Skeletal muscle satellite cell (primary cell): ENCODE measurements around the gene GLTP.

Experiments
- H3K27me3 ChIP-seq: 2 replicates; pipeline ENCODE4 v1.7.0; 2013; ENCODE audit warnings: low read length; ENCODE audit not compliant: control insufficient read depth, insufficient read depth
- H3K36me3 ChIP-seq: 2 replicates; pipeline ENCODE4 v1.7.0; 2013; ENCODE audit warnings: mild to moderate bottlenecking, control low read depth, low read length; ENCODE audit not compliant: insufficient read depth
- H3K4me1 ChIP-seq: 2 replicates; pipeline ENCODE4 v1.7.0; 2013; ENCODE audit warnings: low read length; ENCODE audit not compliant: control insufficient read depth, insufficient read depth
- H3K4me2 ChIP-seq: 2 replicates; pipeline ENCODE4 v1.7.0; 2013; ENCODE audit warnings: mild to moderate bottlenecking, low read length
- H3K4me3 ChIP-seq: 2 replicates; pipeline ENCODE4 v1.7.0; 2013; ENCODE audit warnings: low read length
- H3K9ac ChIP-seq: 2 replicates; pipeline ENCODE4 v1.7.0; 2013; ENCODE audit warnings: mild to moderate bottlenecking, low read depth, low read length, moderate library complexity
- H3K9me3 ChIP-seq: replicated peaks from 2 replicates; pipeline ENCODE4 v1.7.0; 2013; ENCODE audit warnings: mild to moderate bottlenecking, control low read depth, low read length

The GLTP gene

DNA sequence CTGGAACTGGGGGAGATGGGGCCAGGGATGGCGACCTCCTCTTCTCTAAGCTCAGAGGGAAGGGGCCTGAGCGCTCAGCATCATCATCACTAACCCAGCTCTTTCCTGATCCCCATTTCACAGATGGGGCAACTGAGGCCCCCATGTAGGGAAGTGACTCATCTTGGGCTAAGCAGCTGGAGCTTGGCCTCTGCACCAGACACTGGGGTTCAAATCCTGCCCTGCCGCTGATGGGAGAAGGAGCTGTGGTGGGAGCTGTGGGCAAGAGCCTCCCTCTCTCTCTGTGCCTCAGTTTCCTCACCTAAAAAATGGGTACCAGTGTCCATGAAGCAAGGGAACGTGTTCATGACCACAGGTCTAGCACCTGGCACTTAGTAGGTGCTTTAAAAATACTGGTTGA, 44.5 kb downstream of the GLTP start:
- no peak overlapping the region for H3K4me2 ChIP-seq
- H3K9me3 ChIP-seq: no peaks in the 10 kb centered on the region
- peaks cover 30% of the 10 kb centered on the region for H3K4me1 ChIP-seq
- no peak overlapping the region for H3K9ac ChIP-seq
- H3K4me3 ChIP-seq: no peak overlapping the region
- peaks cover 7% of the 10 kb centered on the region for H3K27me3 ChIP-seq
- H3K36me3 ChIP-seq: no peaks in the 10 kb centered on the region

- peak within 1 kb of the TSS; percentile 80 for H3K9ac ChIP-seq
Measured at GRCh38 chr12:109833307-109834189, 46.8 kb downstream of the GLTP start, which contains the start of gene TRPV4. TRPV4 (minus strand) TSS chr12:109833398; CDS start chr12:109814796, 18,602 bp downstream.

DNA sequence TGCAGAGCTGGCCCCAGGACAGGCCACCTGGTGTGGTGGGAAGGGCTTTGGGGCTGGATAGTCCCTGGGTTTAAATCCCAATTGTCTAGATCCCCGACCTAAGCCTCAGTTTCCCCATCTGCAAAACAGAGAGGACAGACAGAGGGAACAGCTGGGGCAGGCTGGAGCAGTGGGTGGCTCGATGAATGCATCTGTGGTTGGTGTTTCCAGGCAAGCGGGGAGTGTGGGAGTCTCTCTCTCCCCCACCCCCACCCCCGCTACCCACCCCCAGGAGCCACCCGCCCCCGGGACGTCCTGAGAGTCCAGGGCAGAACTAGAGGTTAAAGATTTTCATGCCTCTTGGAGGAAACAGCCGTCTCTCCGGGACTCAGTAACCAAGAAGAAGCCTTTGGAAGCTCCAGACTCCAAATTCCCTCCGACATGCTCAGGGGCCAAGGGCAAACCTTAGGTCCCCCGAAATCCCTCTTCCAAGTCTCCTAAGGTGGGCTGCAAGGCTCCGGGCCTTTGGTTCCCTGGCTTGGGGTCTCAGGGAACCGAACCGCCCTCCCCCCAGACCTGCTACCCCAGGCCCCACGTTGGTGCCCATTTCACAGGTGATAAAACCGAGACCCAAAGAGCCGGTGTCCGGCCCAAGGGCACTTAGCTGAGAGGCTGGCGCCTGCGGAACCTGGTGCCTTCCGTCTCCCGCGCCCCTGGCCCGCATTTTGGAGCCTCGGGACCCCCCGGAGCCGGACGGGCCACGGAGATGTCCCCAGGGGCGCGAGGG, 47.6 kb downstream of the GLTP start:
- peaks cover 21% of the 10 kb centered on the region for H3K4me1 ChIP-seq
- H3K4me2 ChIP-seq: peak overlapping the region; percentile 85
- no peaks in the 10 kb centered on the region for H3K36me3 ChIP-seq
- H3K4me3 ChIP-seq: peak overlapping the region; percentile 75
- H3K9ac ChIP-seq: peak overlapping the region; percentile 80
- H3K27me3 ChIP-seq: peaks cover 7% of the 10 kb centered on the region
- no peaks in the 10 kb centered on the region for H3K9me3 ChIP-seq

More at GRCh38 chr12:109833307-109834189, 46.8 kb downstream of the GLTP start, which contains the start of gene TRPV4:
- H3K9me3 ChIP-seq: no peaks in the 10 kb centered on the region
- peaks cover 7% of the 10 kb centered on the region for H3K27me3 ChIP-seq
- peaks cover 26% of the 10 kb centered on the region for H3K4me1 ChIP-seq
- H3K4me3 ChIP-seq: peak within 1 kb of the TSS; percentile 75
- no peaks in the 10 kb centered on the region for H3K36me3 ChIP-seq
- peak within 1 kb of the TSS; percentile 85 for H3K4me2 ChIP-seq

- Histone ChIP-seq H3K9me3 (no peaks in the 10 kb centered on the region), H3K4me1 (peaks cover 13% of the 10 kb centered on the region), H3K36me3 (no peaks in the 10 kb centered on the region), H3K9ac (no peak overlapping the region), H3K4me2 (no peak overlapping the region), H3K27me3 (peaks cover 7% of the 10 kb centered on the region), H3K4me3 (no peak overlapping the region)
Measured at GRCh38 chr12:109831929-109832328, 48.4 kb downstream of the GLTP start.

GRCh38 chr12:109831365-109831764, 49.0 kb downstream of the GLTP start:
- Histone ChIP-seq H3K4me3 (no peak overlapping the region), H3K9ac (no peak overlapping the region), H3K4me1 (peaks cover 7% of the 10 kb centered on the region), H3K4me2 (no peak overlapping the region), H3K9me3 (no peaks in the 10 kb centered on the region), H3K27me3 (peaks cover 7% of the 10 kb centered on the region), H3K36me3 (no peaks in the 10 kb centered on the region)

DNA sequence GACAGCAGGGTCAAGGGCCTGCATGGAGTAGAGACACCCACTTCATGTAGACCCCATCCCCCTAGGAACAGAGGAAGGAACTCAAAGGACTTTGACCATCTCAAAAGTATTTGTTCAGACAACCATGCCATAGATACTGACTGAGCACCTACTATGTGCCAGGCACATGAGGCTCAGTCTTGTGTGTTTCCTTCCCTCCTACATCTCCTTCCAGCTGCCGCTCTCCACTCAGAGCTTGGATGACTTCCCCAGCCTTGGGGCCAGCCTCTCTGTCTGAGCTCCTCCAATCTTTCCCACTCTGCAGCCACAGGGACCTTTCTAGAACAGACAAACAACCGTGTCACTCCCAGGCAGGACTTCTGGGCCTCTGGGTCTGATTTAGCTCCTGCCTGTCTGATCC, 49.6 kb downstream of the GLTP start:
- Histone ChIP-seq H3K4me3 (no peak overlapping the region), H3K4me1 (peaks cover 7% of the 10 kb centered on the region), H3K27me3 (peaks cover 7% of the 10 kb centered on the region), H3K36me3 (no peaks in the 10 kb centered on the region), H3K9ac (no peak overlapping the region), H3K4me2 (no peak overlapping the region), H3K9me3 (no peaks in the 10 kb centered on the region)

- Histone ChIP-seq H3K9me3 (no peaks in the 10 kb centered on the region), H3K36me3 (no peaks in the 10 kb centered on the region), H3K9ac (no peak overlapping the region), H3K27me3 (peaks cover 7% of the 10 kb centered on the region), H3K4me1 (peaks cover 7% of the 10 kb centered on the region), H3K4me2 (no peak overlapping the region), H3K4me3 (no peak overlapping the region)
Measured at GRCh38 chr12:109830267-109830666, 50.1 kb downstream of the GLTP start.

GRCh38 chr12:109829667-109830066, 50.7 kb downstream of the GLTP start:
- H3K9me3 ChIP-seq: no peaks in the 10 kb centered on the region
- peaks cover 7% of the 10 kb centered on the region for H3K4me1 ChIP-seq
- H3K4me2 ChIP-seq: no peak overlapping the region
- H3K27me3 ChIP-seq: peaks cover 7% of the 10 kb centered on the region
- no peaks in the 10 kb centered on the region for H3K36me3 ChIP-seq
- no peak overlapping the region for H3K9ac ChIP-seq
- no peak overlapping the region for H3K4me3 ChIP-seq

DNA sequence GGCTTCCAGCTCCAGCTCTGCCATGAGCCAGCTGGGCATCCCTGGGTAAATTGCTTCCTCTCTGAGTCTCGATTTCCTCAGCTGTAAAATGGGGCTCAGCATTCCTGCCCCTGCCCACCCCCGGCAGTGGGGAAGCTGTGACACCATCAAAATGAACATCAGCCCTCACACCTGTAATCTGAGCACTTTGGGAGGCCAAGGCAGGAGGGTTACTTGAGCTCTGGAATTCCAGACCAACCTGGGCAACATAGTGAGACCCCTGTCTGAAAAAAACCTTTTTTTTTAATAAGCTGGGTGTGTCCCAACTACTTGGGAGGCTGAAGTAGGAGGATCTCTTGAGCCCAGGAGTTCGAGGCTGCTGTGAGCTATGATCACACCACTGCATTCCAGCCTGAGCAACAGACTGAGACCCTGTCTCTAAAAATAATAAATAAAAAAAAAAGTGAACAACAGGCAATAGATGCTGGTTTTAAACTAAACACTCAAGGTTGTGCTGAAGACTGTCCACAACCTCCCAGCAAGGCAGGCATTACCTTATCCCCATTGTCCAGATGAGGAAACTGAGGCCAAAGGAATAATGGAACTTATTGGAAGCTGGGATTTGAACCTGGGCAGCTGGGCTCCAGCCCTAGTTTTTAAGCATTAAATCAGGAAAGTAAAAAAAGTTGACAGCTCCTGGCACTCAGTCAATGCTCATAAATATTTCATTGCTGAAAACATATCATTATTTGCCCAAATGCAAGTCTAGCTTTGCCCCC, 51.4 kb downstream of the GLTP start:
- Histone ChIP-seq H3K4me3 (no peak overlapping the region), H3K4me2 (no peak overlapping the region), H3K4me1 (peaks cover 7% of the 10 kb centered on the region), H3K36me3 (no peaks in the 10 kb centered on the region), H3K27me3 (peaks cover 7% of the 10 kb centered on the region), H3K9ac (no peak overlapping the region), H3K9me3 (no peaks in the 10 kb centered on the region)

GRCh38 chr12:109827566-109828550, 52.5 kb downstream of the GLTP start:
- no peaks in the 10 kb centered on the region for H3K36me3 ChIP-seq
- H3K9ac ChIP-seq: no peak overlapping the region
- H3K4me2 ChIP-seq: no peak overlapping the region
- H3K27me3 ChIP-seq: peaks cover 6% of the 10 kb centered on the region
- peaks cover 8% of the 10 kb centered on the region for H3K4me1 ChIP-seq
- no peaks in the 10 kb centered on the region for H3K9me3 ChIP-seq
- H3K4me3 ChIP-seq: no peak overlapping the region
